Transverse colon (tissue), 3 donors: ENCODE results near the gene STK17A.

Source experiments
- CTCF ChIP-seq, 5 experiments: fragments of 200-600 bp in 3 of 5; fragments of 450-650 bp in 2 of 5; sonication (generic) in 3 of 5; IDR thresholded peaks; 1 replicate in 2 of 5; 2 replicates in 3 of 5; pipeline ENCODE4 v1.5.1; 2016 to 2017; ENCODE audit warnings: antibody characterized with exemption in 5 of 5, inconsistent platforms in 3 of 5, mild to moderate bottlenecking in 2 of 5, moderate library complexity in 1 of 5
- POLR2A ChIP-seq: fragments of 450-650 bp; IDR thresholded peaks from one replicate; pipeline ENCODE4 v1.6.1; 2016; ENCODE audit warnings: antibody characterized with exemption, mild to moderate bottlenecking, moderate library complexity

DNA sequence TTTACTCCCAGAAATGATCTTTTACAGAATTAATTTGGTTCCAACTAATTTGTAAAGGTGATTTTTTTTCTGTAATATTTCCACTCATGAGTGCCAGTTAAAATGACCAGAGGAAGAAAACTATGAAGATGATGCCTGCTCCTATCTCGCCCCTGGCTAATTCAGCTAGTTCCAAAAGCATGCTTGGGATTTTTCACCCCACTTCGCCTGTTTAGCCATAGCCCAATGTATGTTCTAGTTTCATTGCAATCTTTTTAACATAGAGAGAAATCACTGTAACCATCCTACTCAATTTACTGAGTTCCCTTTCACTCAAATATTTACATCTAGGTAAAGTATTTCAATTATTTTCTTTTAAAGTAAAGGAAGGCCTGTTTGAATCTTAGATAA is 23.0 kb upstream of the STK17A start:
- TF ChIP-seq POLR2A (no peak), CTCF (IDR thresholded peaks at IDR 0.05) (no peak)
